Left renal cortex interstitium (tissue), 4 donors: ENCODE data around the gene HNRNPA2B1. TPM values are rescaled to one million over a fixed set of nuclear protein-coding genes. Genes with fewer than 3 reads are reported as not detected.
"Not testable (repeated sequence)": the region's sequence is repeated elsewhere in the genome, so short reads cannot be mapped to it uniquely, and the experiment has no call there.

Experiments
- DNase-seq, 4 donors: peaks; one replicate each; pipeline ENCODE4 v3.0.0-alpha.2; 2013; ENCODE audit warnings: low read depth in 4 of 4, low spot score in 2 of 4, missing footprints in 1 of 4
- polyA plus RNA-seq, 4 donors: library from polyadenylated mRNA; unstranded; fragments of 120-200 nt; gene quantifications; one replicate each; pipeline ENCODE4 v1.2.1, GENCODE V29; 2013; ENCODE audit not compliant: insufficient read length in 4 of 4

The HNRNPA2B1 gene
- polyA plus RNA-seq, 4 donors = 1,177 to 1,886 (median 1,534) TPM

DNA sequence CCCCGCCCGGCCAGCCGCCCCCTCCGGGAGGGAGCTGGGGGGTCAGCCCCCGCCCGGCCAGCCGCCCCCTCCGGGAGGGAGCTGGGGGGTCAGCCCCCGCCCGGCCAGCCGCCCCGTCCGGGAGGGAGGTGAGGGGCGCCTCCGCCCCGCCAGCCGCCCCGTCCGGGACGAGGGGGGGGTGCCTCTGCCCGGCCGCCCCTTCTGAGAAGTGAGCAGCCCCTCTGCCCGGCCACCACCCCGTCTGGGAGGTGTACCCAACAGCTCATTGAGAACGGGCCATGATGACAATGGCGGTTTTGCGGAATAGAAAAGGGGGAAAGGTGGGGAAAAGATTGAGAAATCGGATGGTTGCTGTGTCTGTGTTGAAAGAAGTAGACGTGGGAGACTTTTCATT lies 52.2 kb downstream of the HNRNPA2B1 start:
- not testable (repeated sequence) for DNase-seq

DNA sequence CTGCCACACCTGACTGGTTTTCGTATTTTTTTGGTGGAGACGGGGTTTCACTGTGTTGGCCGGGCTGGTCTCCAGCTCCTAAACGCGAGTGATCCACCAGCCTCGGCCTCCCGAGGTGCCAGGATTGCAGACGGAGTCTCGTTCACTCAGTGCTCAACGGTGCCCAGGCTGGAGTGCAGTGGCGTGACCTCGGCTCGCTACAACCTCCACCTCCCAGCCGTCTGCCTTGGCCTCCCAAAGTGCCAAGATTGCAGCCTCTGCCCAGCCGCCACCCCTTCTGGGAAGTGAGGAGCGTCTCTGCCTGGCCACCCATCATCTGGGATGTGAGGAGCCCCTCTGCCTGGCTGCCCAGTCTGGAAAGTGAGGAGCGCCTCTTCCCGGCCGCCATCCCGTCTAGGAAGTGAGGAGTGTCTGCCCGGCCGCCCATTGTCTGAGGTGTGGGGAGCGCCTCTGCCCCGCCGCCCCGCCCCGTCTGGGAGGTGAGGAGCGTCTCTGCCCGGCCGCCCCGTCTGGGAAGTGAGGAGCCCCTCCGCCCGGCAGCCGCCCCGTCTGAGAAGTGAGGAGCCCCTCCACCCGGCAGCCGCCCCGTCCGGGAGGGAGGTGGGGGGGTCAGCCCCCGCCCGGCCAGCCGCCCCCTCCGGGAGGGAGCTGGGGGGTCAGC lies 52.8 kb downstream of the HNRNPA2B1 start:
- DNase-seq = not testable (repeated sequence)

- no peak for DNase-seq
Measured at GRCh38 chr7:26147030-26147429, 53.5 kb downstream of the HNRNPA2B1 start.

- DNase-seq = no peak
Measured at GRCh38 chr7:26145238-26145637, 55.3 kb downstream of the HNRNPA2B1 start.

DNA sequence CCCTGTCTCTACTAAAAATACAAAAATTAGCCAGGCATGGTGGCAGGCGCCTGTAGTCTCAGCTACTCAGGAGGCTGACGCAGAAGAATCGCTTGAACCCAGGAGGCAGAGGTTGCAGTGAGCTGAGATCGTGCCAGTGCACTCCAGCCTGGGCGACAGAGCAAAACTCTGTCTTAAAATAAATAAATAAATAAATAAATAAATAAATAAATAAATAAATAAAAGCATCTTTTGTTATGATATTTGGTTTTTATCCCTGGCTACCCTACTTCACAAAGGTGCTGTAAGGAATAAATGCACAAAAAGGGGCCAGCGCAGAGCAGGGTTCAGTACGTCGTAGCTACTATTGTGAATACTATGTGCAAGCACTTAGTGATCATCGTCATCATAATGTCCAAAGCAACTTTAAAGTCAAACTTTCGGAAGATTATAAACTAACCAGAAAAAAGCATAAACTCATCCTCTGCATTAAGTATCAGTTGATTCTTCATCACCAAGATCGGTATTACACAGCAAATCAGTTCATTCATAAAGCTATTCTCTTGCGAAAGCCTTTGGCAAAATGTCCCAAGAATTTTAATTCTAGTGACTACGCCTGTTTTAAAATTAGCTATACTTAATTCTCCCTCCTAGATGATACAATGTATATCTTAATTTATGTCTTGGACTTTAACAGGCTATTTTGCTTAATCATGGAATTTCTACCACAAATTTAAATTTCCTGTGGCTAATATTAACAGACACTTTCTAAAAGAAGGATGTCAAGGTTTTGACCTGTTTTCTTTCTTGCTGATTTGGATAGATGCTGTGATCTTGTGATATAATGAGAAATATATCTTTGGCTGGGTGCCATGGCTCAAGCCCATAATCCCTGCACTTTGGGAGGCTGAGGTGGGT lies 56.1 kb downstream of the HNRNPA2B1 start:
- no peak for DNase-seq

GRCh38 chr7:26143298-26144048 lies 57.1 kb downstream of the HNRNPA2B1 start:
- no peak for DNase-seq

DNA sequence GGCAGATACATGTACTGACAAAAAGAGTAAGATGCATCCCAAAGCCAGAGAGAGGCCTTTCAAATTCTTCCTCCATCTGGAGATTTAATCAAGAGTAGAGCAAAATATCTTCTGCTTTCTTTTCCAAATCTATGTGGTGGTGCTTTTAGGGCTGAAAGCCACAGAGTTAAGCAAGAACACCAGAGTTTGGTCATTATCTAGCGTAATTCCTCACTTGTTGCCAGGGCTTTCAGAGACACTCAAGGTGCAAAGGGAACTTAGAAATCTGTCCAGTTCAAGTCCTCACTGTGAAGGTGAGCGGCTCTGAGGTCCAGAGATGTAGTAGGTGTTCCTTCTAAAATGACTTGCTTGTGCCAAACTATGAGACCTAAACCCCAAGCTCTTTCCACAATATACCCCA lies 59.5 kb downstream of the HNRNPA2B1 start:
- no peak for DNase-seq

GRCh38 chr7:26140380-26140779 lies 60.2 kb downstream of the HNRNPA2B1 start:
- no peak for DNase-seq

Other genes starting within 250 kb of the HNRNPA2B1 start
- 10 to 100 TPM; 24.2 to 43.9 (median 36.5) TPM for gene NFE2L3, start 48.5 kb downstream of the HNRNPA2B1 start, polyA plus RNA-seq
- gene CBX3, start 999 bp upstream of the HNRNPA2B1 start, polyA plus RNA-seq = 100 to 1,000 TPM; 300 to 352 (median 326) TPM
- gene SNX10, start 91.1 kb upstream of the HNRNPA2B1 start, polyA plus RNA-seq = 10 to 100 TPM; 18.5 to 23.5 (median 19.4) TPM